Measurements from ENCODE around the gene RPLP2.

Gene RPLP2

GRCh38 chr11:834371-835316 is 24.9 kb downstream of the RPLP2 start:
- no peak for DNase-seq (ENCODE audit: low read depth in 3 of 3)

GRCh38 chr11:836274-836673 is 26.5 kb downstream of the RPLP2 start:
- DNase-seq (ENCODE audit: low read depth in 3 of 3), result no peak

- DNase-seq (ENCODE audit: low read depth in 3 of 3), result no peak
Observed at GRCh38 chr11:836700-837099, 26.9 kb downstream of the RPLP2 start.

- DNase-seq (ENCODE audit: low read depth in 3 of 3), result no peak
Observed at GRCh38 chr11:837189-837989, 27.6 kb downstream of the RPLP2 start.

- no peak for DNase-seq (ENCODE audit: low read depth in 3 of 3)
Observed at GRCh38 chr11:837990-838307, 28.2 kb downstream of the RPLP2 start.

GRCh38 chr11:838441-839279 is 28.9 kb downstream of the RPLP2 start:
- DNase-seq (ENCODE audit: low read depth in 3 of 3), result no peak

- DNase-seq (ENCODE audit: low read depth in 3 of 3), result no peak
Observed at GRCh38 chr11:839280-839623, 29.5 kb downstream of the RPLP2 start.

GRCh38 chr11:839875-840617 is 30.3 kb downstream of the RPLP2 start:
- DNase-seq (ENCODE audit: low read depth in 3 of 3), result no peak

- DNase-seq (ENCODE audit: low read depth in 3 of 3), result no peak
Observed at GRCh38 chr11:841981-842369, 32.2 kb downstream of the RPLP2 start.

GRCh38 chr11:842370-843002 is 32.7 kb downstream of the RPLP2 start, which contains the start of the genes POLR2L and TSPAN4:
TSS of gene POLR2L (minus strand) at chr11:842529. CDS start at chr11:842508, 21 bp downstream.
TSS of gene TSPAN4 (plus strand) at chr11:842852. CDS start at chr11:850305, 7,453 bp downstream.
- peak; percentile 75 to 87 (median 77) for DNase-seq (ENCODE audit: low read depth in 3 of 3)

GRCh38 chr11:843086-843734 is 33.4 kb downstream of the RPLP2 start:
- DNase-seq (ENCODE audit: low read depth in 3 of 3), result no peak

- no peak for DNase-seq (ENCODE audit: low read depth in 3 of 3)
Observed at GRCh38 chr11:843818-844692, 34.3 kb downstream of the RPLP2 start.

- DNase-seq (ENCODE audit: low read depth in 3 of 3), result no peak
Observed at GRCh38 chr11:844693-845644, 35.2 kb downstream of the RPLP2 start.

GRCh38 chr11:845872-846495 is 36.2 kb downstream of the RPLP2 start:
- DNase-seq (ENCODE audit: low read depth in 3 of 3), result no peak

- DNase-seq (ENCODE audit: low read depth in 3 of 3), result no peak
Observed at GRCh38 chr11:846496-847098, 36.8 kb downstream of the RPLP2 start.

- DNase-seq (ENCODE audit: low read depth in 3 of 3), result no peak
Observed at GRCh38 chr11:847876-848275, 38.1 kb downstream of the RPLP2 start.

- peak; percentile 23 to 59 (median 44) for DNase-seq (ENCODE audit: low read depth in 3 of 3)
Observed at GRCh38 chr11:848380-848931, 38.7 kb downstream of the RPLP2 start.
